ENCODE measurements around the gene NUB1.

The NUB1 gene

GRCh38 chr7:151372612-151373265 lies 31.1 kb downstream of the NUB1 start:
- no peaks in the 10 kb centered on the region for H3K27me3 ChIP-seq (replicated peaks)
- in situ Hi-C loops (cut with HindIII; ENCODE audit: low pct_ligation_motif_present, low sequenced_read_pairs) = loop anchor here (10.0 kb wide), 1 partner anchor 72 kb away; the partner anchor contains the start of gene CRYGN
- H3K27ac ChIP-seq = no peak overlapping the region
- TF ChIP-seq CTCF (IDR thresholded peaks at IDR 0.05; ENCODE audit: low read depth, low read length, missing control alignments) = no peak
- no peak overlapping the region for H3K4me3 ChIP-seq (ENCODE audit: low read depth, low read length)
- no peak for DNase-seq
- H3K36me3 ChIP-seq (replicated peaks) = peaks cover 16% of the 10 kb centered on the region

- no peak for TF ChIP-seq CTCF (IDR thresholded peaks at IDR 0.05; ENCODE audit: low read depth, low read length, missing control alignments)
- peaks cover 16% of the 10 kb centered on the region for H3K36me3 ChIP-seq (replicated peaks)
- no peak overlapping the region for H3K27ac ChIP-seq
Observed at GRCh38 chr7:151373599-151373998, 32.0 kb downstream of the NUB1 start.

DNA sequence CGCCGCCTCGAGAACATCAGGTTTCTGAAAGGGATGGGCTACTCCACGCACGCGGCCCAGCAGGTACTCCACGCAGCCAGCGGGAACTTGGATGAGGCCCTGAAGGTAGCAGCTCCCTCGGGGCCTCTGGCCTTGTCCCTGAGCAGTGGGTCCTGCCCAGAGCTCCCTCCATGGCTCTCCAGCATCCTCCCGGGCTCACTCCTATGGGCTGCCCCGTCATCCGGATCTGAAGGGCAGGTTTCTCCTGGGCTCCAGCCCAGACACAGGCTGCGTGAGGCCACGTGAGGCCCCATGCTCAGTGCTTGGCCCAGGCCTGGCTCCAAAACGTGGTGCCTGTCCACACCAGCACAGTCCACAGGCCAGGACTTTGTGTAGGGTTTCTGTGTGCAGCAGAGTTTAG lies 32.5 kb downstream of the NUB1 start:
- Histone ChIP-seq H3K27ac (no peak overlapping the region), H3K36me3 (replicated peaks) (peaks cover 16% of the 10 kb centered on the region), H3K27me3 (replicated peaks) (no peaks in the 10 kb centered on the region), H3K4me3 (ENCODE audit: low read depth, low read length) (no peak overlapping the region)
- in situ Hi-C loops (cut with HindIII; ENCODE audit: low pct_ligation_motif_present, low sequenced_read_pairs) = loop anchor here (10.0 kb wide), 1 partner anchor 71 kb away; the partner anchor contains the start of gene CRYGN
- DNase-seq = no peak
- no peak for TF ChIP-seq CTCF (IDR thresholded peaks at IDR 0.05; ENCODE audit: low read depth, low read length, missing control alignments)

More at GRCh38 chr7:151373599-151373998, 32.0 kb downstream of the NUB1 start:
- DNase-seq = no peak
- no peaks in the 10 kb centered on the region for H3K27me3 ChIP-seq (replicated peaks)
- in situ Hi-C loops (cut with HindIII; ENCODE audit: low pct_ligation_motif_present, low sequenced_read_pairs) = loop anchor here (10.0 kb wide), 1 partner anchor 71 kb away; the partner anchor contains the start of gene CRYGN
- H3K4me3 ChIP-seq (ENCODE audit: low read depth, low read length) = no peak overlapping the region

- no peak for TF ChIP-seq CTCF (IDR thresholded peaks at IDR 0.05; ENCODE audit: low read depth, low read length, missing control alignments)
- H3K36me3 ChIP-seq (replicated peaks) = peaks cover 16% of the 10 kb centered on the region
- DNase-seq = no peak
- H3K27me3 ChIP-seq (replicated peaks) = no peaks in the 10 kb centered on the region
- no peak overlapping the region for H3K4me3 ChIP-seq (ENCODE audit: low read depth, low read length)
- no peak overlapping the region for H3K27ac ChIP-seq
- in situ Hi-C loops (cut with HindIII; ENCODE audit: low pct_ligation_motif_present, low sequenced_read_pairs) = loop anchor here (10.0 kb wide), 1 partner anchor 70 kb away; the partner anchor contains the start of gene CRYGN
Observed at GRCh38 chr7:151374726-151375125, 33.1 kb downstream of the NUB1 start.

DNA sequence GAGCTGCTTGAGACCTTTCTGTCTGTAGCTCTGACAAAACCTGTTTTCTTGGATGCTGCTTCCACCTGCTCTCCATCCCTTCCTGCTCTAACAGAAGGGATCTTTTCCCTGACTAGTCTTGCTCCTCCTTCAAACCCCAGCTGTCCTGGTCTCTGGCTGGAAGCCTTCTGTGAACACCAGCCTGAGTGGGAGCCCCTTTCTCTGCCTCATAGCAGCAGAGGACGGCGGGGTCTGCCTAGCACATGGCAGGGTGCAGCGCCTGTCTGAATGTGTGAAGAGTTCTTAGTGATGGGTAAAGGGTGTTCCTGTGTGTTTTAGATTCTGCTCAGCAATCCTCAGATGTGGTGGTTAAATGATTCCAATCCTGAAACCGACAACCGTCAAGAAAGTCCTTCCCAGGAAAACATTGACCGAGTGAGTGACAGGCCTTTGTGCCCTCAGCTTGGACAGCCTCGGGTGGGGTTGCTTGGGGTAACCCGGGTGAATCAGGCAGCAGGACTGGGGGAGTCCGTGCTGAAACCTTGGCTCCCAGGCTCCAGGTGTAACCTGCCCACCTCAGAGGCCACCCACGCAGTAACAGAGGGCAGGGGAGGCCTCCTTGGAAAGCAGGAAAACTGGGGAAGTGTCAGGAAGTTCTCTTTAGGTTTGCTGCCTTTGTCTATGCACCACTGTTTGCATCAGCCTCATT lies 34.1 kb downstream of the NUB1 start:
- Histone ChIP-seq H3K4me3 (ENCODE audit: low read depth, low read length) (no peak overlapping the region), H3K27ac (no peak overlapping the region), H3K36me3 (replicated peaks) (peaks cover 16% of the 10 kb centered on the region), H3K27me3 (replicated peaks) (no peaks in the 10 kb centered on the region)
- DNase-seq = no peak
- TF ChIP-seq CTCF (IDR thresholded peaks at IDR 0.05; ENCODE audit: low read depth, low read length, missing control alignments) = no peak
- in situ Hi-C loops (cut with HindIII; ENCODE audit: low pct_ligation_motif_present, low sequenced_read_pairs) = loop anchor here (10.0 kb wide), 1 partner anchor 69 kb away; the partner anchor contains the start of gene CRYGN
